Stimulated activated CD4-positive, alpha-beta T cell treated with anti-CD3 and anti-CD28 coated beads, Interleukin-12 subunit alpha, Interleukin-12 subunit beta, amount 100 ng/mL, for 4 hours (primary cell): ENCODE results near the gene C9orf43.
"Not testable (repeated sequence)": the region's sequence is repeated elsewhere in the genome, so short reads cannot be mapped to it uniquely, and the experiment has no call there.

ENCODE experiments used
- DNase-seq: peaks from one replicate; pipeline ENCODE4 v3.0.0-alpha.2; 2020

C9orf43 gene

GRCh38 chr9:113381909-113382411, 28.6 kb upstream of the C9orf43 start:
- no peak for DNase-seq

GRCh38 chr9:113386571-113387393, 23.8 kb upstream of the C9orf43 start:
- no peak for DNase-seq

- DNase-seq, result no peak
These were observed 22.9 kb upstream of the C9orf43 start for GRCh38 chr9:113387560-113388230.

GRCh38 chr9:113388833-113389232, 21.7 kb upstream of the C9orf43 start:
- no peak for DNase-seq

GRCh38 chr9:113389451-113389850, 21.1 kb upstream of the C9orf43 start:
- no peak for DNase-seq

- DNase-seq, result no peak
These were observed 20.2 kb upstream of the C9orf43 start for GRCh38 chr9:113390192-113390960.

- no peak for DNase-seq
These were observed 18.6 kb upstream of the C9orf43 start for GRCh38 chr9:113391917-113392316.

- DNase-seq, result no peak
These were observed 17.3 kb upstream of the C9orf43 start for GRCh38 chr9:113393281-113393680.

GRCh38 chr9:113395000-113395861, 15.3 kb upstream of the C9orf43 start:
- no peak for DNase-seq

GRCh38 chr9:113397203-113397631, 13.3 kb upstream of the C9orf43 start:
- DNase-seq, result no peak

GRCh38 chr9:113398796-113399195, 11.8 kb upstream of the C9orf43 start:
- no peak for DNase-seq

- no peak for DNase-seq
These were observed 10.8 kb upstream of the C9orf43 start for GRCh38 chr9:113399646-113400200.

GRCh38 chr9:113401027-113401792, 9.3 kb upstream of the C9orf43 start, which contains the start of gene ALAD:
Gene ALAD, minus strand, starts transcription at chr9:113401284. Its CDS starts 7,725 bp downstream, at chr9:113393559.
- DNase-seq, result peak; percentile 99

- no peak for DNase-seq
These were observed 6.9 kb upstream of the C9orf43 start for GRCh38 chr9:113403646-113404045.

GRCh38 chr9:113406353-113406752, 4.2 kb upstream of the C9orf43 start:
- not testable (repeated sequence) for DNase-seq

- DNase-seq, result peak; percentile 28
These were observed 3.6 kb upstream of the C9orf43 start for GRCh38 chr9:113406873-113407511.

- DNase-seq, result no peak
These were observed 1.1 kb upstream of the C9orf43 start for GRCh38 chr9:113409481-113409880.

GRCh38 chr9:113409883-113410206, 702 bp upstream of the C9orf43 start:
- no peak for DNase-seq

GRCh38 chr9:113416149-113416721, 5.7 kb downstream of the C9orf43 start:
- DNase-seq, result no peak

GRCh38 chr9:113417370-113417769, 6.8 kb downstream of the C9orf43 start:
- no peak for DNase-seq
